GM15510 (cell line): ENCODE data around the gene SCARB1.

Experiments
- POLR2A ChIP-seq: IDR thresholded peaks from 3 replicates; pipeline ENCODE4 v1.6.1; 2011; ENCODE audit warnings: borderline replicate concordance; ENCODE audit not compliant: insufficient read length; ENCODE audit errors: extremely low read depth

The SCARB1 gene

GRCh38 chr12:124730455-124730932 lies 133.2 kb downstream of the SCARB1 start:
- TF ChIP-seq POLR2A = no peak

- TF ChIP-seq POLR2A = no peak
Measured at GRCh38 chr12:124727922-124728321, 135.7 kb downstream of the SCARB1 start.

GRCh38 chr12:124727264-124727800 lies 136.3 kb downstream of the SCARB1 start:
- TF ChIP-seq POLR2A = no peak
